Activated CD4-positive, alpha-beta memory T cell treated with anti-CD3 and anti-CD28 coated beads, Interleukin-2, amount 10 ng/mL, durations not matched to agents 7 days and 5 days (primary cell): ENCODE data around the gene NUP93. TPM values are rescaled to one million over a fixed set of nuclear protein-coding genes. Genes with fewer than 3 reads are reported as not detected.
"Not testable (repeated sequence)": the region's sequence is repeated elsewhere in the genome, so short reads cannot be mapped to it uniquely, and the experiment has no call there.

ENCODE experiments used
- CTCF ChIA-PET: fragments of 350-600 bp; sonication (Branson Sonifier 250); formaldehyde crosslinking; loops from one replicate; lab custom pipeline; 2021; ENCODE audit warnings: antibody characterized with exemption, inconsistent platforms; lab: Charles Lee
- POLR2A ChIA-PET: fragments of 350-600 bp; sonication (Branson Sonifier 250); formaldehyde crosslinking; loops from one replicate; lab custom pipeline; 2021; ENCODE audit warnings: antibody characterized with exemption; lab: Charles Lee
- DNase-seq: peaks from one replicate; pipeline ENCODE4 v3.0.0-alpha.2; 2020
- H3K27ac Mint-ChIP-seq: one replicate; pipeline ENCODE4 v1.8.0; 2021; ENCODE audit warnings: mild to moderate bottlenecking, mixed read lengths
- H3K27me3 Mint-ChIP-seq: one replicate; pipeline ENCODE4 v1.8.0; 2021; ENCODE audit warnings: mixed read lengths
- H3K36me3 Mint-ChIP-seq: one replicate; pipeline ENCODE4 v1.8.0; 2021; ENCODE audit warnings: low read depth, mixed read lengths
- H3K4me1 Mint-ChIP-seq: one replicate; pipeline ENCODE4 v1.8.0; 2021; ENCODE audit warnings: mixed read lengths
- H3K4me3 Mint-ChIP-seq: one replicate; pipeline ENCODE4 v1.8.0; 2021; ENCODE audit warnings: mild to moderate bottlenecking, mixed read lengths
- H3K9me3 Mint-ChIP-seq: one replicate; pipeline ENCODE4 v1.8.0; 2021; ENCODE audit warnings: mixed read lengths
- total RNA-seq, 2 experiments: library from RNA; stranded (reverse); gene quantifications; one replicate each; pipeline ENCODE4 v1.2.3, GENCODE V29; 2021

Gene NUP93
- total RNA-seq, 2 experiments from 2014 or later, result 66.4 to 70.1 TPM

DNA sequence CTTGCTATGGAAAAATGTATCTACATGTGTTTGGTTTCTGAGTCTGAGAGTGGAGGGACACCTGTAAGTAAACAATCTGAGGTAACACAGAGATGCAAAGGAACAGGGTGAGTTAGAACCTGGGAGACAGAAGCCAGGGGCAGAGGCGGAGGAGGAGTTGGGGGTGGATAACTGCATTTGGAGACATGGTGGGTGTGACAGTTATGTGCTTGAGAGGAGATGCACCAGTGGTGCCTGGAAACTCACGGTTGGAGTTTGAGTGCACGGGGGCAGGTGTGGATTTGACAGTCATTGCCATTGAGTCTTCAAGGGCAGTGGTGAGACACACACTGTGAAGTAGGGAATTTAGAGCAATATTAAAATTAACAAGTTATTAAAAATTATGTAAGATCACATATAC lies 6.5 kb downstream of the NUP93 start:
- H3K27me3 Mint-ChIP-seq, result no peaks in the 10 kb centered on the region
- peaks cover 5% of the 10 kb centered on the region for H3K36me3 Mint-ChIP-seq
- DNase-seq, result no peak
- H3K4me3 Mint-ChIP-seq, result no peak overlapping the region
- no peaks in the 10 kb centered on the region for H3K9me3 Mint-ChIP-seq
- ChIA-PET POLR2A (no interaction called here), CTCF (no interaction called here)
- peaks cover 3% of the 10 kb centered on the region for H3K4me1 Mint-ChIP-seq
- H3K27ac Mint-ChIP-seq, result no peak overlapping the region

DNA sequence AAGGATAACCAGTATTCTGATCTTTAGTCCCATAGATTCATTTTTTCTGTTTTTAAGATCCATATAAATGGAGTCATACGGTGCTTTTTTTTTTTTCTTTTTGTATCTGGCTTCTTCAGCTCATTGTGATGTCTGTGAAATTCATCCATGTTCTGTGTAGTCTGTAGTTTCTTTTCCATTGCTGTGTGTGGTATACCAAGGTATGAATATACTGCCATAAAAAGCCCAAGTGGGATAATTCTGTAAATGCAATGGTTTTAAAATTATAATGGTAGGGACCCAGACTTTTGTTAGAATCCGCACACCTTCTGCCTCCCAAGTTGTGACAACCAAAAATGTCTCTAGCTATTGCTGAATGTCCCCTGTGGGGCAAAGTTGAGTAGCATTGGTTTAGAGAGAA lies 7.6 kb downstream of the NUP93 start:
- POLR2A ChIA-PET, result no interaction called here
- Mint-ChIP-seq H3K4me3 (no peak overlapping the region), H3K27me3 (no peaks in the 10 kb centered on the region), H3K4me1 (peaks cover 9% of the 10 kb centered on the region), H3K27ac (no peak overlapping the region), H3K36me3 (peaks cover 5% of the 10 kb centered on the region), H3K9me3 (no peaks in the 10 kb centered on the region)
- CTCF ChIA-PET, result no interaction called here
- no peak for DNase-seq

DNA sequence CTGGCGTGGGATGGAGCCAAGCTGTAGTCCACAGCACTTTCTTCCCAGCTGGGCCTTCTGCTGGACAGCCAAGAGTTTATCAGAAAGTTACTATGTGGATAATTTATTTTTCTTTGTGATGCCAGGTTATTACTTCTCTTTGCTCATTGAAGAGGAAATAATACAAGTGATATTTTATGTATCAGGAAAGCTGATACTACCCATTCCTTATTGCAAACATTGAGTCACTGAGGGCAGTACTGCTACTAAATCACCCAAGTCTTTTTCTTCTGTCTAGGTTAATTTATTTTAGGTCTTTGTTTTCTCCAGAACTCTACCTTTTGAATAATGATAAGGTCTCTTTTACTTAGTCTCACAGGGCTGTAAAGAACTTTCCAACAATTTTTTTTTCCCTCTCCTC lies 8.3 kb downstream of the NUP93 start:
- ChIA-PET POLR2A (no interaction called here), CTCF (no interaction called here)
- Mint-ChIP-seq H3K27ac (no peak overlapping the region), H3K4me1 (peaks cover 10% of the 10 kb centered on the region), H3K4me3 (no peak overlapping the region), H3K36me3 (peaks cover 5% of the 10 kb centered on the region), H3K27me3 (no peaks in the 10 kb centered on the region), H3K9me3 (no peaks in the 10 kb centered on the region)
- DNase-seq, result no peak

DNA sequence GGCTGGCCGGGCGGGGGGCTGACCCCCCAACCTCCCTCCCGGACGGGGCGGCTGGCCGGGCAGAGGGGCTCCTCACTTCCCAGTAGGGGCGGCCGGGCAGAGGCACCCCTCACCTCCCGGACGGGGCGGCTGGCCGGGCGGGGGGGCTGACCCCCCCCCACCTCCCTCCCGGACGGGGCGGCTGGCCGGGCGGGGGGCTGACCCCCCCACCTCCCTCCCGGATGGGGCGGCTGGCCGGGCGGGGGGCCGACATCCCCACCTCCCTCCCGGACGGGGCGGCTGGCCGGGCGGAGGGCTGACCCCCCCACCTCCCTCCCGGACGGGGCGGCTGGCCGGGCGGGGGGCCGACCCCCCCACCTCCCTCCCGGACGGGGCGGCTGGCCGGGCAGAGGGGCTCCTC lies 9.4 kb downstream of the NUP93 start:
- DNase-seq, H3K27me3 Mint-ChIP-seq, POLR2A ChIA-PET, H3K4me3 Mint-ChIP-seq, H3K9me3 Mint-ChIP-seq, CTCF ChIA-PET, H3K27ac Mint-ChIP-seq, H3K36me3 Mint-ChIP-seq: not testable (repeated sequence)
- peaks cover 10% of the 10 kb centered on the region for H3K4me1 Mint-ChIP-seq

DNA sequence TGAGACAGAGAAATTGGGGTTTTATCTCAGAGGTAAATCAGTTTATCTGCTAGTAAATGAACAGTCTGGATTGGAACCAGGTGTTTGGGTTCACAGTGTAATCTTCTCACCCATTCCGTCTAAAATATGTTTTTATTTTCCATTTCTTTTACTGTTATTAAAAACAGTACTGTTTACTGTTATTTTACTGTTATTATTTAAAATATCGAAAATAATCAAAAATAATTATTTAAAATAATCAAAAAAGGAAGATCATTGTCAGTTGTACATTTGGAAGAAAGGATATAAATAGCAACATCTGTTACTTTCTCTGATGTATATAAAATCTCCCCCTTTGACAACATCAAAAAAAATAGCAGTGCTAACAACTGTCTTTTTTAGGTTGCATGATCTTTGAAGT lies 11.5 kb downstream of the NUP93 start:
- Mint-ChIP-seq H3K4me3 (no peak overlapping the region), H3K27ac (no peak overlapping the region), H3K36me3 (peaks cover 8% of the 10 kb centered on the region), H3K9me3 (no peaks in the 10 kb centered on the region), H3K27me3 (no peaks in the 10 kb centered on the region), H3K4me1 (peaks cover 9% of the 10 kb centered on the region)
- no peak for DNase-seq
- POLR2A ChIA-PET, result no interaction called here
- CTCF ChIA-PET, result no interaction called here

DNA sequence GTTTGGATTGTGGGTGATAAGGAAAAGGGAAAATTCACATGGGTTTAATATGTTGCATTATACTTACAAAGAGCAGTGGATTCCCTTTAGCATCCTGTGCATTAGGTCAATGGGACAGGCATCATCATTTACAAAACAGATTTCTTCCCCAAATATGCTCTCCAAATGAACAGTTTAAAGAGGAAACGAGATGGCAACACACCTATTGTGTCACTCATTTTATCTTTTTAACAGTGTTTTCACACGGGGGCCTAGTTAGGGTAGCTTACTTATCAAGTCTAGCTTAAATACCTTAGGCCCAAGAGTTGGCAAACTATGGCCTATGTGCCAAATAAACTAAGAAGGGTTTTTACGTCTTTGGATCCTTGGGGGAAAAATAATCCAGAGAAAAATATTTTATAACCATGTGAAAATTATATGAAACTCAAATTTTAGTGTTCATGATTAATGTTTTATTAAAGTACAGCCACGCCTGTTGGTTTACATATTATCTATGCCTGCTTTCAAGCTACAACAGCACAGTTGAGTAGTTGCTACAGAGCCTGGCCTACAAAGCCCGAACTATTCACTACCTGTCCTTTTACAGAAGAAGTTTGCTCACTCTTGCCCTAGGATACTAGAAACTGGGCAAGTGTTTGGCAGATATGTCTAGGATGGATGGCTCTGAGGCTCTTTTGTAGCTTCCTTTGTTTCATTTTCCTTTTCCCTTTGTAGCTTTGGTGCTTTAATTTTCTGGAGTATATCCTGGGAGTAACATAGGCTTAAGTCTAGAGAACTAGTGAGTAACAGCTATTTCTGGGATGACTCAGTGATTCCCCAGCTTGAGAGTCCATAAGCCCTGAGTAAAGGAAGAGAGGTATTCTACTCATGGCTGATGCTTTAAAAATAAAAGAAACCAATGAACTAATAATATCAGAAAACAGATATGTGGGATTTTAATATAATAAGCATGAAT lies 12.4 kb downstream of the NUP93 start:
- Mint-ChIP-seq H3K4me3 (no peak overlapping the region), H3K9me3 (no peaks in the 10 kb centered on the region), H3K36me3 (peaks cover 8% of the 10 kb centered on the region), H3K27me3 (no peaks in the 10 kb centered on the region), H3K4me1 (peaks cover 9% of the 10 kb centered on the region), H3K27ac (no peak overlapping the region)
- ChIA-PET POLR2A (no interaction called here), CTCF (interaction anchor here (1.2 to 2.3 kb wide), 2 partner anchors 10 to 27 kb away, joined by 3 to 5 read pairs; no protein-coding TSS in a partner anchor)
- DNase-seq, result no peak

DNA sequence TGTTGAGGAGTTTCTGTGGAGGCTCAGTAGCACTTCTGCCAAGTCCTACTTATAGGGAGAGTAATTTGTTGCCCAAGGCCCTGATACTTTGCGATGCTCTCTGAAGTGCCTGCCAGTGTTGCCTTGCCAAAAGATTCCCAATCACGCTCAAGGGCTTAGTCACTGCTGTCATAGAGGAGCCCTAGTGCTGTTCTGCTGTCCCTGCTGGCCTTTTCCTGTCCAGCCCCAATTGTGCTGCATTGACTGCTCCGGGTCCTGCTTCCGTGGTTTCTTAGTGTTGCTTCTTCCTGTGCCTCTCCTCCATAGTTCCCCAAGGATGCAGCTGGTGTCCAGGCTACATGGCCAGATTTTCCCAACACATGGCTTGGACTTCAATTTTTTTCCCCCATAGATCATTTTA lies 13.9 kb downstream of the NUP93 start:
- ChIA-PET POLR2A (interaction anchor here (1.4 kb wide), 1 partner anchor 9 kb away, joined by 3 read pairs; no protein-coding TSS in a partner anchor), CTCF (interaction anchor here (0.5 to 2.3 kb wide), 2 partner anchors 8 to 147 kb away, joined by 3 to 5 read pairs; no protein-coding TSS in a partner anchor)
- Mint-ChIP-seq H3K9me3 (no peaks in the 10 kb centered on the region), H3K27ac (no peak overlapping the region), H3K4me3 (no peak overlapping the region), H3K36me3 (peaks cover 7% of the 10 kb centered on the region), H3K27me3 (no peaks in the 10 kb centered on the region), H3K4me1 (peaks cover 9% of the 10 kb centered on the region)
- DNase-seq, result no peak

DNA sequence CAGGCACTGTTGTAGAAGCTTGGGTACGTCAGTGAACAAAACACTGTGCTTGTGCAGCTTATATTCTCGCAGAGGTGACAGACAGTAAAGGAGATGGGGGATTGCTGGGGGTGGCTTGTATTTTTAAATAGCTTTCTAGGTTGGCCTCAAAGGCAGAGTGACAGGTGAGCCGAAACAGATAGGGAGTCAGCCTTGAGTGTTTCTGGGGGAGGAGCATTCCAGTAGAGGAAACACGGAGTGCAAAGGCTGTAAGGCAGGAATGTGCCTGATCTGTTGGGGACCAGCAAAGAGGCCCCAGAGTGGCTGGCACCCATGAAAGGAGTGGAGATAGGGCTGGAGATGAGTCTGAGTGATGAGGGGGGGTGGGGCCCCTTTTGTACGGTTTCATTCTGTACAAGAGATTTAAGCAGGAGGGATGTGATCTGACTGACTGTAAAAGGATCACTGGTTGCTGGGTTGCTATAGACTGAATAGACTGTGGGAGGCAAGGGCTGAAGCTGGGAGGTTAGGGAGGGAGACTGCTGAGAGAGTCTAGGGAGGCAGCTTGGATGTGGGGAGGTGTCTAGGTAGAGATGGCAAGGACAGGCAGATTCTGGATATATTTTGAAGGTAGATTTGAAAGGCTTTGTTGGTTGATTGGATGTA lies 15.2 kb downstream of the NUP93 start:
- Mint-ChIP-seq H3K27me3 (no peaks in the 10 kb centered on the region), H3K4me1 (peaks cover 11% of the 10 kb centered on the region), H3K27ac (no peak overlapping the region), H3K9me3 (no peaks in the 10 kb centered on the region), H3K36me3 (peaks cover 13% of the 10 kb centered on the region), H3K4me3 (no peak overlapping the region)
- no peak for DNase-seq
- ChIA-PET POLR2A (interaction anchor here (1.4 kb wide), 1 partner anchor 11 kb away, joined by 3 read pairs; no protein-coding TSS in a partner anchor), CTCF (no interaction called here)

DNA sequence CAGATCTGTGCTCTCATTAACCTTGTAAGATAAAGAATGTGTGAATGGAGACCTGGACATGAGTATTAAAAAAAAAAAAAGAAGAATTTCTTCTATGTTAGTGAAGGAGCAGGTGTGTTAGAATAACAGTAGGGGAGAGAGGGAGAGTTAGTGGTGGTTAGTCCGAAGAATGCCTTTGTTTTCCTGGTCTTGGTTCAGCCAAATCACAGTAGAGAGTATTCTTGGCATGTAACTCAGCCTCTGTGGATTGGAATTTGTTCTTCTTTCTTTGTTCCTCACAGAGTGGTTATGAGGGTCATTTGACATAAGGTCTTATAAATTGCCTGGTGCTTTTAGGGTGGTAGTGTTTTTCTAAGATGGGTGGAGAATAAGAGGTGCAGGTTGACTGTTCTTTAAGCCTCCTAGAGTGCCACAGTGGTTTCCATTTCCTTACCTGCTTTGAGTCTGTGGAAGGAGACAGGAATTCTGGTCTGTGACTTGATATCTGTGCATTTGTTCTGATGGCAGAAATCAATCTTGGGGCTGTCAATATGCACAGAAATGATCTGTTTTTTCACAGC lies 17.6 kb downstream of the NUP93 start:
- POLR2A ChIA-PET, result no interaction called here
- no peak overlapping the region for H3K27ac Mint-ChIP-seq
- H3K27me3 Mint-ChIP-seq, result no peaks in the 10 kb centered on the region
- no peak for DNase-seq
- CTCF ChIA-PET, result no interaction called here
- no peaks in the 10 kb centered on the region for H3K9me3 Mint-ChIP-seq
- peaks cover 5% of the 10 kb centered on the region for H3K4me1 Mint-ChIP-seq
- no peak overlapping the region for H3K4me3 Mint-ChIP-seq
- H3K36me3 Mint-ChIP-seq, result peaks cover 28% of the 10 kb centered on the region

DNA sequence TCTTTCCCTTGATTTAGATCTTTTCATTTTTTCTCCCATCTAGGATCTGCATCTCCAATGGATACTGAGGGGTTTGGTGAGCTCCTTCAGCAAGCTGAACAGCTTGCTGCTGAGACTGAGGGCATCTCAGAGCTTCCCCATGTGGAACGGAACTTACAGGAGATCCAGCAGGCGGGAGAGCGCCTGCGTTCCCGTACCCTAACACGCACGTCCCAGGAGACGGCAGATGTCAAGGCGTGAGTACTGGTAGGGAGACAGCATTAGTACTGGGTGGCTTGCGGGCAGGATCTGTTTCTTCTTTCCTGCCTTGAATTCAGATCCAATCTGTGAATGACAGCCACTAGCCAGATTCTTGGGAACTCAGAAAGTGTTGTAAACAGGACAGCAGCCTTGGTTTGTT lies 18.3 kb downstream of the NUP93 start:
- no peak overlapping the region for H3K27ac Mint-ChIP-seq
- peaks cover 4% of the 10 kb centered on the region for H3K4me1 Mint-ChIP-seq
- H3K4me3 Mint-ChIP-seq, result no peak overlapping the region
- peaks cover 32% of the 10 kb centered on the region for H3K36me3 Mint-ChIP-seq
- no peak for DNase-seq
- POLR2A ChIA-PET, result no interaction called here
- CTCF ChIA-PET, result no interaction called here
- no peaks in the 10 kb centered on the region for H3K9me3 Mint-ChIP-seq
- H3K27me3 Mint-ChIP-seq, result no peaks in the 10 kb centered on the region

DNA sequence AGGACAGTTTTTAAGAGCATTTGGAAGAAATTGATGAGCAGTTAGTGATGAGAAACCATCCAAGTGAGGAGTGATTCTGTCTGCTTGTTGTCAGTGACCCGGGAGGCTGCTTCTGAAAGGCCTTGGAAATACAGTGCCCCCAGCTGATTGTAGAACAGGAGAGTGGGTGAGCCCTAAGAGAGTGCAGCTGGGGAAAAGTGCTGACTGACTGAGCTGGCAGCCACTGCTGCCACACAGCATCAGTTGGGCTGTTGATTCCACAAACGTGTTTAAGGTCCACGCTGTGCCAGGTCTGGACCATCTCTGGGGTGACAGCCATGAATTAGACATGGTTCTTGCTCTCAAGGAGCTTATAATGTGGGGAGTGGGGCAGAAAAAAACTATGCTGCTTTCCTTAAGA lies 18.9 kb downstream of the NUP93 start:
- no peak overlapping the region for H3K27ac Mint-ChIP-seq
- peaks cover 4% of the 10 kb centered on the region for H3K4me1 Mint-ChIP-seq
- H3K36me3 Mint-ChIP-seq, result peaks cover 38% of the 10 kb centered on the region
- no peaks in the 10 kb centered on the region for H3K27me3 Mint-ChIP-seq
- H3K4me3 Mint-ChIP-seq, result no peak overlapping the region
- ChIA-PET POLR2A (no interaction called here), CTCF (no interaction called here)
- H3K9me3 Mint-ChIP-seq, result peaks cover under 1% of the 10 kb centered on the region
- DNase-seq, result no peak

DNA sequence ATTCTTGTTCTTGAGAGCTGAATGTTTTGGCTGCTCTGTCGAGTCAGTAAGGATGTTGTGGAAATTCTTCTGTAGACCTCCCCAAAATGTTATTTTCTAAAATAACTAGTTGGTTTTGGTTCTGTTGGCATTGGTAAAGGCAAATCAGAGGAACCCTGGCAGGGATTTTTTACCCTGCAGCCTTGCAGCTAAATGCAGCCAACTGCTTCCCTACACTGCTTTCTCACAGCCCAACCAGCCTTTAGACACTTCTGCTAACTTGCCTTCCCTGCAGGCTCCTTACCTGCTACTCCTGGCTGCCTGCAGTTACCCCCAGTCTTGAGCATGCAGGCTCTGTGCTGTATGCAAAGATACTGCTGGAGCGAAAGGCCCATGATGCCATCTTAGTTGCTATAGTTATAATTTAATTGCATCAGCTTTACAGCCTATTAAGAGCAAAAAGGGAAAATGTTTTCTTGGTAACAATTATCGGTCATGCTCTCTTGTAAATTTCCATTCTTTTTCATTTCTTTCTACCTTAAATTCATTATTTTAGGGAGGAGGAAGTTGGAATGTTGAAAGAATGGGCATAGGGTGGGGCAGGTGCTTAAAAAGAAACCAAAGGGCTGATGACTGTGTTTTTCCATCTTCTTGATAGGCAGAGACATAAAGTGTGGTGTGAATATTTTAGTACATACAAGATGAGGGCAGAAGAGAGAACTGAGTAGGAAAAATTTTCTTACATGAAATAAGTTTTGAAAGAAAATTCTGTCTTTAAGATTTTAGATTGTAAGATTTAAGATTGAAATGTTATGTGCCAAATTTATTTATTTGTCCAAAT lies 20.0 kb downstream of the NUP93 start:
- no peaks in the 10 kb centered on the region for H3K27me3 Mint-ChIP-seq
- no peak overlapping the region for H3K4me3 Mint-ChIP-seq
- H3K27ac Mint-ChIP-seq, result no peak overlapping the region
- H3K4me1 Mint-ChIP-seq, result peaks cover 4% of the 10 kb centered on the region
- peaks cover 44% of the 10 kb centered on the region for H3K36me3 Mint-ChIP-seq
- ChIA-PET CTCF (no interaction called here), POLR2A (no interaction called here)
- no peak for DNase-seq
- H3K9me3 Mint-ChIP-seq, result peaks cover 6% of the 10 kb centered on the region
